K562 (cell line): Measurements from ENCODE around the gene HOXC12. TPM values are rescaled to one million over a fixed set of nuclear protein-coding genes. Genes with fewer than 3 reads are reported as not detected.

ENCODE experiments used
- CBFA2T2 ChIP-seq: fragments of 450-650 bp; conservative IDR thresholded peaks from 2 replicates; pipeline ENCODE4 v1.6.1; 2017; ENCODE audit warnings: mild to moderate bottlenecking
- MCM2 ChIP-seq: fragments of 450-650 bp; IDR thresholded peaks from 2 replicates; pipeline ENCODE4 v1.6.1; 2017; ENCODE audit warnings: low read depth, mild to moderate bottlenecking
- POLR2B ChIP-seq: fragments of 450-650 bp; IDR thresholded peaks from 2 replicates; pipeline ENCODE4 v1.6.1; 2018; ENCODE audit warnings: low read depth; ENCODE audit not compliant: partially characterized antibody
- POLR3A ChIP-seq: IDR thresholded peaks from 2 replicates; pipeline ENCODE4 v1.6.1; 2011; ENCODE audit warnings: borderline replicate concordance, mild to moderate bottlenecking, moderate library complexity; ENCODE audit not compliant: insufficient read length, insufficient read depth; ENCODE audit errors: extremely low read depth
- PYGO2 ChIP-seq: fragments of 450-650 bp; IDR thresholded peaks from 2 replicates; pipeline ENCODE4 v1.6.1; 2016; ENCODE audit warnings: mild to moderate bottlenecking, missing genetic modification characterization, moderate library complexity, missing compliant biosample characterization
- RBBP5 ChIP-seq: fragments of 200-600 bp; sonication (generic); IDR thresholded peaks from 2 replicates; pipeline ENCODE4 v1.6.1; 2012; ENCODE audit warnings: borderline replicate concordance, mild to moderate bottlenecking, low read length, control low read depth, inconsistent platforms; ENCODE audit not compliant: insufficient read depth, poor library complexity, severe bottlenecking
- RBM15 ChIP-seq: fragments of 200-400 bp; formaldehyde crosslinking; IDR thresholded peaks from 2 replicates; pipeline ENCODE4 v1.6.1; 2018; ENCODE audit warnings: mild to moderate bottlenecking, low read length, moderate library complexity; ENCODE audit not compliant: insufficient read depth
- SUPT5H ChIP-seq: fragments of 450-650 bp; IDR thresholded peaks from 2 replicates; pipeline ENCODE4 v1.6.1; 2016
- TAF1 ChIP-seq: IDR thresholded peaks from 2 replicates; pipeline ENCODE4 v1.6.1; 2011; ENCODE audit warnings: mild to moderate bottlenecking, low read length, moderate library complexity; ENCODE audit not compliant: insufficient read depth, control insufficient read depth, severe bottlenecking; ENCODE audit errors: extremely low read depth
- TCF3 ChIP-seq: sonication (generic); formaldehyde crosslinking; IDR thresholded peaks from 2 replicates; pipeline ENCODE4 v1.4.0; 2020; ENCODE audit warnings: mild to moderate bottlenecking, missing genetic modification reagents
- ZNF217 ChIP-seq: sonication (generic); formaldehyde crosslinking; IDR thresholded peaks from 2 replicates; pipeline ENCODE4 v1.8.0; 2022; ENCODE audit warnings: mild to moderate bottlenecking, missing genetic modification reagents
- ZNF274 ChIP-seq: IDR thresholded peaks from 2 replicates; pipeline ENCODE4 v1.6.1; 2011; ENCODE audit warnings: low read depth, mild to moderate bottlenecking, low read length, moderate library complexity, borderline replicate concordance
- ZSCAN32 ChIP-seq: fragments of 450-650 bp; formaldehyde crosslinking; IDR thresholded peaks from 2 replicates; pipeline ENCODE4 v1.4.0; 2020; ENCODE audit warnings: mild to moderate bottlenecking, moderate library complexity
- polyA plus RNA-seq, 8 experiments: library from polyadenylated mRNA; depleted of rRNA in 4 of 8; stranded (reverse) in 5 of 8; unstranded in 3 of 8; fragments of >200 nt; fragmentation: Nextera tagmentation in 2 of 8; fragmentation: Illumina TruSeq in 1 of 8; extraction: Ambion mirVana in 2 of 8; extraction: Trizol in 1 of 8; gene quantifications; 2 replicates each; pipeline versions ENCODE4 v1.2.1 to v1.2.3, GENCODE V29; 2011 to 2014; ENCODE audit warnings: inconsistent platforms in 1 of 8, missing spikeins in 1 of 8
- total RNA-seq, 7 experiments: library from RNA; depleted of rRNA in 6 of 7; stranded (reverse); fragments of >200 nt in 6 of 7; fragmentation: Illumina TruSeq in 2 of 7; extraction: Trizol in 2 of 7; gene quantifications; 2 replicates each; pipeline versions ENCODE4 v1.2.1 to v1.2.3, GENCODE V29; 2011 to 2021; ENCODE audit warnings: low replicate concordance in 1 of 7
- TF ChIP-seq, protein P1 (sequence below): sonication (generic); formaldehyde crosslinking; IDR thresholded peaks from 2 replicates; pipeline ENCODE4 v1.8.0; 2022; ENCODE audit warnings: mild to moderate bottlenecking, low read depth, missing genetic modification reagents
- TF ChIP-seq, protein P2 (sequence below), 2 experiments: fragments of 150-350 bp in 1 of 2; IDR thresholded peaks; 2 replicates each; pipeline ENCODE4 v1.6.1; 2012 to 2016; ENCODE audit warnings: low read depth in 2 of 2, low read length in 2 of 2, mild to moderate bottlenecking in 1 of 2, moderate library complexity in 1 of 2
- TF ChIP-seq, protein P3 (sequence below): sonication (generic); formaldehyde crosslinking; IDR thresholded peaks from 2 replicates; pipeline ENCODE4 v1.8.1; 2023; ENCODE audit warnings: mild to moderate bottlenecking, missing genetic modification reagents
- TF ChIP-seq, protein P4 (sequence below): sonication (generic); formaldehyde crosslinking; IDR thresholded peaks from 2 replicates; pipeline ENCODE4 v1.8.1; 2022; ENCODE audit warnings: missing genetic modification reagents

The HOXC12 gene
- total and polyA plus RNA-seq, 9 of the 15 experiments (the other 6 are each of a cell fraction or from before 2014, with no cell fraction given) = 0.04 to 0.36 (median 0.11) TPM; not detected in 1

DNA sequence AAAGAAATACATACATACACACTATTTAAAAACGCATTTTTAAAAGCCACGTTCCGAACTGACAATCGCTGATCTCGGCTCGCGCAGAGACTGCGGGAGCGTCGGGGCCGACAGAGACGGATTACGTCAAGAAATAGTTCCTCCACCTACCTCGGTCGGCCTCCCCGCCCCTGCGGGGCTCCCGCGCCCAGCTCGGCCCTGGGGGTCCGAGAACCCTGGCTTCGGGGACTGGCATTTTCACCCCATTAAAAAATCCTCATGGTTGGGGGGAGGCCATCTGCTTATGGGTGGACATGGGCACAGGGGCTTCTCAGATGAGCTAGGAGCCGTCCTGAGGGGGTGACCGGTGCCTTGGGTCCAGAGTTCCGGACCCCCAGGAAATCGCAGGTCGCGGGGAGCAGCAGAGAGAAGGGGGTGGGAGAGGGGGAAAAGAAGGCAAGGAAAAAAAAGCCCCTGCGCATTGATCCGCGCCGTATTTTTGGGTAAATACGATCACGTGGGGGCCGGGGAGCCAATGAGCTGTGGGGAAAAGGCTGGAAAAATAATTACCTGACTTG lies 44.9 kb downstream of the HOXC12 start (continued):
- TF ChIP-seq, protein P1, sequence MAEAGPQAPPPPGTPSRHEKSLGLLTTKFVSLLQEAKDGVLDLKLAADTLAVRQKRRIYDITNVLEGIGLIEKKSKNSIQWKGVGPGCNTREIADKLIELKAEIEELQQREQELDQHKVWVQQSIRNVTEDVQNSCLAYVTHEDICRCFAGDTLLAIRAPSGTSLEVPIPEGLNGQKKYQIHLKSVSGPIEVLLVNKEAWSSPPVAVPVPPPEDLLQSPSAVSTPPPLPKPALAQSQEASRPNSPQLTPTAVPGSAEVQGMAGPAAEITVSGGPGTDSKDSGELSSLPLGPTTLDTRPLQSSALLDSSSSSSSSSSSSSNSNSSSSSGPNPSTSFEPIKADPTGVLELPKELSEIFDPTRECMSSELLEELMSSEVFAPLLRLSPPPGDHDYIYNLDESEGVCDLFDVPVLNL (CRISPR knock-in tag) = no peak
- no peak for TF ChIP-seq RBBP5
- TF ChIP-seq ZNF217 (CRISPR knock-in tag) = no peak
- TF ChIP-seq, protein P2, sequence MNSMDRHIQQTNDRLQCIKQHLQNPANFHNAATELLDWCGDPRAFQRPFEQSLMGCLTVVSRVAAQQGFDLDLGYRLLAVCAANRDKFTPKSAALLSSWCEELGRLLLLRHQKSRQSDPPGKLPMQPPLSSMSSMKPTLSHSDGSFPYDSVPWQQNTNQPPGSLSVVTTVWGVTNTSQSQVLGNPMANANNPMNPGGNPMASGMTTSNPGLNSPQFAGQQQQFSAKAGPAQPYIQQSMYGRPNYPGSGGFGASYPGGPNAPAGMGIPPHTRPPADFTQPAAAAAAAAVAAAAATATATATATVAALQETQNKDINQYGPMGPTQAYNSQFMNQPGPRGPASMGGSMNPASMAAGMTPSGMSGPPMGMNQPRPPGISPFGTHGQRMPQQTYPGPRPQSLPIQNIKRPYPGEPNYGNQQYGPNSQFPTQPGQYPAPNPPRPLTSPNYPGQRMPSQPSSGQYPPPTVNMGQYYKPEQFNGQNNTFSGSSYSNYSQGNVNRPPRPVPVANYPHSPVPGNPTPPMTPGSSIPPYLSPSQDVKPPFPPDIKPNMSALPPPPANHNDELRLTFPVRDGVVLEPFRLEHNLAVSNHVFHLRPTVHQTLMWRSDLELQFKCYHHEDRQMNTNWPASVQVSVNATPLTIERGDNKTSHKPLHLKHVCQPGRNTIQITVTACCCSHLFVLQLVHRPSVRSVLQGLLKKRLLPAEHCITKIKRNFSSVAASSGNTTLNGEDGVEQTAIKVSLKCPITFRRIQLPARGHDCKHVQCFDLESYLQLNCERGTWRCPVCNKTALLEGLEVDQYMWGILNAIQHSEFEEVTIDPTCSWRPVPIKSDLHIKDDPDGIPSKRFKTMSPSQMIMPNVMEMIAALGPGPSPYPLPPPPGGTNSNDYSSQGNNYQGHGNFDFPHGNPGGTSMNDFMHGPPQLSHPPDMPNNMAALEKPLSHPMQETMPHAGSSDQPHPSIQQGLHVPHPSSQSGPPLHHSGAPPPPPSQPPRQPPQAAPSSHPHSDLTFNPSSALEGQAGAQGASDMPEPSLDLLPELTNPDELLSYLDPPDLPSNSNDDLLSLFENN (IDR thresholded peaks at IDR 0.05; ENCODE audit: low read depth in 2 of 2, low read length in 2 of 2) = no peak
- no peak for TF ChIP-seq RBM15
- no peak for TF ChIP-seq ZSCAN32
- no peak for TF ChIP-seq TCF3 (CRISPR knock-in tag)
- TF ChIP-seq, protein P3, sequence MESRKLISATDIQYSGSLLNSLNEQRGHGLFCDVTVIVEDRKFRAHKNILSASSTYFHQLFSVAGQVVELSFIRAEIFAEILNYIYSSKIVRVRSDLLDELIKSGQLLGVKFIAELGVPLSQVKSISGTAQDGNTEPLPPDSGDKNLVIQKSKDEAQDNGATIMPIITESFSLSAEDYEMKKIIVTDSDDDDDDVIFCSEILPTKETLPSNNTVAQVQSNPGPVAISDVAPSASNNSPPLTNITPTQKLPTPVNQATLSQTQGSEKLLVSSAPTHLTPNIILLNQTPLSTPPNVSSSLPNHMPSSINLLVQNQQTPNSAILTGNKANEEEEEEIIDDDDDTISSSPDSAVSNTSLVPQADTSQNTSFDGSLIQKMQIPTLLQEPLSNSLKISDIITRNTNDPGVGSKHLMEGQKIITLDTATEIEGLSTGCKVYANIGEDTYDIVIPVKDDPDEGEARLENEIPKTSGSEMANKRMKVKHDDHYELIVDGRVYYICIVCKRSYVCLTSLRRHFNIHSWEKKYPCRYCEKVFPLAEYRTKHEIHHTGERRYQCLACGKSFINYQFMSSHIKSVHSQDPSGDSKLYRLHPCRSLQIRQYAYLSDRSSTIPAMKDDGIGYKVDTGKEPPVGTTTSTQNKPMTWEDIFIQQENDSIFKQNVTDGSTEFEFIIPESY (CRISPR knock-in tag) = no peak
- peak; percentile 53 for TF ChIP-seq TAF1
- TF ChIP-seq MCM2 = no peak
- TF ChIP-seq POLR2B = no peak
- TF ChIP-seq PYGO2 (tag) = no peak
- TF ChIP-seq SUPT5H = no peak
- TF ChIP-seq CBFA2T2 = peak; percentile 67
- TF ChIP-seq, protein P4, sequence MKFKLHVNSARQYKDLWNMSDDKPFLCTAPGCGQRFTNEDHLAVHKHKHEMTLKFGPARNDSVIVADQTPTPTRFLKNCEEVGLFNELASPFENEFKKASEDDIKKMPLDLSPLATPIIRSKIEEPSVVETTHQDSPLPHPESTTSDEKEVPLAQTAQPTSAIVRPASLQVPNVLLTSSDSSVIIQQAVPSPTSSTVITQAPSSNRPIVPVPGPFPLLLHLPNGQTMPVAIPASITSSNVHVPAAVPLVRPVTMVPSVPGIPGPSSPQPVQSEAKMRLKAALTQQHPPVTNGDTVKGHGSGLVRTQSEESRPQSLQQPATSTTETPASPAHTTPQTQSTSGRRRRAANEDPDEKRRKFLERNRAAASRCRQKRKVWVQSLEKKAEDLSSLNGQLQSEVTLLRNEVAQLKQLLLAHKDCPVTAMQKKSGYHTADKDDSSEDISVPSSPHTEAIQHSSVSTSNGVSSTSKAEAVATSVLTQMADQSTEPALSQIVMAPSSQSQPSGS = no peak
- no peak for TF ChIP-seq POLR3A
- TF ChIP-seq ZNF274 = no peak
